Measurements from ENCODE around the gene AMOTL2.

DNA sequence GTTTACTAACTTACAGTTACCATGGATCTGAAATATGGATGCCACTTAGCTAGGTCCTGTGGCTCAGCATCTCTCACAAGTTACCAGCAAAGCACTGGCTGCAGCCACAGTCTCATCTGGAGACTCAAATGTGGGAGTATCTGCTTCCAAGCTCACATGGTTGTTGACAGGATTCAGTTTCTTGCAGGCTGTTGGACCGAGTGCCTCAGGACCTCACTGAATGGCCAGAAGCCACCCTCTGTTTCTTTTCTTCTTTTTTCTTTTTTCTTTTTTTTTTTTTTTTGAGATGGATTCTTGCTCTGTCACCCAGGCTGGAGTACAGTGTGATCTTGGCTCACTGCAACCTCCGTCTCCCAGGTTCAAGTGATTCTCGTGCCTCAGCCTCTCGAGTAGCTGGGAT, 20.1 kb upstream of the AMOTL2 start:
- TF ChIP-seq SUZ12 (IDR thresholded peaks at IDR 0.05; ENCODE audit: extremely low read depth, insufficient read depth, insufficient read length) (no peak), YY1 (IDR thresholded peaks at IDR 0.05; ENCODE audit: insufficient read depth, insufficient read length) (no peak), ZNF274 (IDR thresholded peaks at IDR 0.05; ENCODE audit: low read depth, low read length) (no peak)
